Stimulated activated CD4-positive, alpha-beta T cell treated with anti-CD3 and anti-CD28 coated beads, TNF-alpha, amount 100 ng/mL, for 48 hours (primary cell): Measurements from ENCODE around the gene RPUSD2.

Experiments
- DNase-seq, 3 donors: peaks; one replicate each; pipeline ENCODE4 v3.0.0-alpha.2; 2020; ENCODE audit warnings: low read depth in 3 of 3

RPUSD2 gene

DNA sequence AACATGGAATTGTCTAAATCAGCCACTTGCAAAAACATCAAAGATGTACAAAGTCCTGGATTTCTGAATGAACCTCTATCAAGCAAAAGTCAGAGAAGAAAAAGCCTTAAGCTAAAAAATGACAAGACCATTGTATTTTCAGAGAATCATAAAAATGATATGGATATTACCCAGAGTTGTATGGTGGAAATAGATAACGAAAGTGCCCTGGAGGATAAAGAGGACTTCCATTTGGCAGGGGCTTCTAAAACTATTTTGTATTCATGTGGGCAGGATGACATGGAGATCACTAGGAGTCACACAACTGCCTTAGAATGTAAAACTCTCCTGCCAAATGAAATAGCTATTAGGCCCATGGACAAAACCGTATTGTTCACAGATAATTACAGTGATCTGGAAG is 54.3 kb downstream of the RPUSD2 start:
- no peak for DNase-seq
